NT2/D1 (cell line): ENCODE data around the gene THSD7A.

Experiments
- DNase-seq: peaks from one replicate; pipeline ENCODE4 v3.0.0-alpha.2; 2011; ENCODE audit warnings: low read depth, low spot score
- H3K27me3 ChIP-seq: 2 replicates; pipeline ENCODE4 v1.6.0; 2011; ENCODE audit warnings: mild to moderate bottlenecking; ENCODE audit not compliant: insufficient read length, insufficient read depth
- H3K36me3 ChIP-seq: 2 replicates; pipeline ENCODE4 v1.6.1; 2011; ENCODE audit warnings: mild to moderate bottlenecking, low read length, mixed read lengths; ENCODE audit not compliant: insufficient read depth, insufficient read length
- H3K4me1 ChIP-seq: 2 replicates; pipeline ENCODE4 v1.5.1; 2011; ENCODE audit not compliant: insufficient read depth, insufficient read length
- H3K4me3 ChIP-seq: 2 replicates; pipeline ENCODE4 v1.5.1; 2011; ENCODE audit warnings: low read depth; ENCODE audit not compliant: insufficient read length
- H3K9ac ChIP-seq: 2 replicates; pipeline ENCODE4 v1.6.0; 2011; ENCODE audit warnings: low read depth; ENCODE audit not compliant: insufficient read length
- H3K9me3 ChIP-seq: 2 replicates; pipeline ENCODE4 v1.5.1; 2011; ENCODE audit warnings: mild to moderate bottlenecking, low read length; ENCODE audit not compliant: insufficient read depth
- SUZ12 ChIP-seq: IDR thresholded peaks from 2 replicates; pipeline ENCODE4 v1.6.1; 2011; ENCODE audit not compliant: insufficient read length, insufficient read depth; ENCODE audit errors: extremely low read depth
- YY1 ChIP-seq: IDR thresholded peaks from 2 replicates; pipeline ENCODE4 v1.6.1; 2011; ENCODE audit not compliant: insufficient read length, insufficient read depth
- ZNF274 ChIP-seq: IDR thresholded peaks from 2 replicates; pipeline ENCODE4 v1.6.1; 2011; ENCODE audit warnings: mild to moderate bottlenecking, low read depth, low read length

THSD7A gene

DNA sequence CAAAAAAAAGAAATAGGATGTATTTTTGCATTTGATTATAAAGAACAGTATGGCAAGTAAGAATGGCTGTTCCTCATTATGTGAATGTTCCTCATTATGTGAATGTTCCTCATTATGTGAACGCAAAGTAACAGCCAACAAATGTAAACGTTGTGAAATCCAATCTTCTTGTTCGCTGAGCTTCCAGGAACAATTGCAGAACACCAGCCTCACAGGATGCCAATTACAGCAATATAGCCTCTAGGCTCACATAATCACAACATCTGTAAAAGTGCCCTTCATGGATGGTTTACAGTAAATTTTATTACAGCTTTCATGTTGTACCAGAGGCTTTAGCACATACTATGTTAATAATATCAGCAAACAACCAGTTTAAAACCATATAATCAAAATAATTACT, 71.6 kb downstream of the THSD7A start:
- Histone ChIP-seq H3K9me3 (no peaks in the 10 kb centered on the region), H3K36me3 (no peaks in the 10 kb centered on the region), H3K4me1 (no peaks in the 10 kb centered on the region), H3K4me3 (no peak overlapping the region), H3K27me3 (no peaks in the 10 kb centered on the region), H3K9ac (no peak overlapping the region)
- TF ChIP-seq SUZ12 (no peak), YY1 (no peak), ZNF274 (no peak)
- no peak for DNase-seq

DNA sequence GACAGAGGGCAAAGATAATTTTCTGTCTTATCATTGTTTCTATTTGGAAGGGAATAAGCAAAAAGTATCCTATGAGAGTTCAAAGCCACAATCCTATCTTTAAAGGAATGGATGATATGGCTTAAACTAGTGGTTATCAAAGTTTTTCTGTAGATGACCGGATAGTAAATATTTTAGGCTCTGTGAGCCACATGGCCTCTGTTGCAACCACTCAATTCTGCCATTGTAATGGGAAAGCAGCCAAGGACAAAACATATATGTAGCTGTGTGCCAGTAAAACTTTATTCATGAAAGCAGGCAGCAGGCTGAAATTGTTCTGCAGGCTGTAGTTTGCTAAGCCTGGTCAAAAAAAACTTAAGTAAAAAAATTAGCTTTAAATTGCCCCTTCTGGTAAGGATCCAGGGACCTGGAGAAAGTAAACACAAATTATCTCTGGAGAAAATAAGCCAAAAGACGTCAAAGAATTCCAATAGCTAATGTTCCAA, 73.3 kb downstream of the THSD7A start:
- Histone ChIP-seq H3K4me1 (no peaks in the 10 kb centered on the region), H3K27me3 (no peaks in the 10 kb centered on the region), H3K9ac (no peak overlapping the region), H3K4me3 (no peak overlapping the region), H3K36me3 (no peaks in the 10 kb centered on the region), H3K9me3 (no peaks in the 10 kb centered on the region)
- TF ChIP-seq ZNF274 (no peak), YY1 (no peak), SUZ12 (no peak)
- no peak for DNase-seq

DNA sequence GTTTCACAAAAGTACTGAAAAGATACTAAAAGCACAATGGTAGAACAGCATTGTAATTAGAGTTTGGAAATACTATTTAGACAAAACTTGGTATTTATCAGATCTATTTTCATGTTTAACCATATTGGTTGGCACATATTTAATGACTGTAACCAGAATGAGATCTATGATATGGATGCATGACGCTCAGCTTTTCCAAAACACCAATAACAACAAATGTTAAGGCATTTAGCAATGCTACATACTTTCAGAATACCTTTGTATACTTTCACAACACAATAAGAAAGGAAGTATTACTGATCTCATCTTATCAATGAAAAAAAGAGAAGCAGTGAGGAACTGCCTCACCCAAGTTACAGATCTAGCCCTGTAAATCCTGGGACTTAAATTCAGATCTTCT, 74.8 kb downstream of the THSD7A start:
- no peak for TF ChIP-seq ZNF274
- TF ChIP-seq SUZ12: no peak
- TF ChIP-seq YY1: no peak
- no peak for DNase-seq

DNA sequence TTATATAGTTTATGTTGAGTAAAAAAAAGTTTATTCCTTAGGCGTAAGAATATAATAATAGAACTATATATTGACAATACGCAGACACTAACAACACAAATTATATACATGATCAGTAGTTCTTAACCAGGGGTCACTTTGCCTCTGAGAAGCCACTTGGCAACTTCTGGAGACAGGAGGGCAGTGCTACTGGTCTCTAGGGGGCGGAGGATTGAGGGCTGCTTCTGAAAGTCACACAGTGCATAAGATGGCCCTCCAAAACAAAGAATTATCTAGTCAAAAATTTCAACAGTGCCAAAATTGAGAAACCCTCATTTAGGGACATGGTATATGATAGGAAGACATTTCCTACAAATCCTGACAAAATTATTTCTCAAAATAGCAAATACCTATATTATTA, 77.1 kb downstream of the THSD7A start:
- Histone ChIP-seq H3K27me3 (no peaks in the 10 kb centered on the region), H3K9ac (no peak overlapping the region), H3K9me3 (no peaks in the 10 kb centered on the region), H3K4me3 (no peak overlapping the region), H3K4me1 (no peaks in the 10 kb centered on the region), H3K36me3 (no peaks in the 10 kb centered on the region)
- DNase-seq: no peak
- TF ChIP-seq SUZ12: no peak
- TF ChIP-seq ZNF274: no peak
- no peak for TF ChIP-seq YY1

More for the DNA sequence above, 74.8 kb downstream of the THSD7A start:
- no peaks in the 10 kb centered on the region for H3K4me1 ChIP-seq
- H3K27me3 ChIP-seq: no peaks in the 10 kb centered on the region
- no peaks in the 10 kb centered on the region for H3K9me3 ChIP-seq
- no peak overlapping the region for H3K4me3 ChIP-seq
- H3K9ac ChIP-seq: no peak overlapping the region
- H3K36me3 ChIP-seq: no peaks in the 10 kb centered on the region

DNA sequence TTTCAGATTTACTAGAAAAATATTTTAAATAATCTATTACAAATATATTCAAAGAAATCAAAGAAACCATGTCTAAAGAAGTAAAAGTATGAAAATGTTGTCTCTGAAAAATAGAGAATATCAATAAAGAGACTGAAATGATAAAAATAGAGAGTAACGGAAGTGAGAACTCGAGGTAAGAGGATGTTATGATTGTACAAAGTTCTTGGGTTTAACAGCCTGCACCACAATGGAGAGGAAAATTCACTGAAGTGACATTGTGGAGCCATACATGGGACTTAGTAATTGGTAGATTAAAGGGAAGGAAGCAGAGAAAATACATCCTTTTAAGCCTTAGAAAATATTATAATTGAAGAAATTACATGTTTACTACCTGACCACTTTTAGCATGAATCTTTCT, 77.9 kb downstream of the THSD7A start:
- no peaks in the 10 kb centered on the region for H3K9me3 ChIP-seq
- H3K4me1 ChIP-seq: no peaks in the 10 kb centered on the region
- TF ChIP-seq YY1: no peak
- no peak for TF ChIP-seq ZNF274
- TF ChIP-seq SUZ12: no peak
- H3K27me3 ChIP-seq: no peaks in the 10 kb centered on the region
- DNase-seq: no peak
- no peak overlapping the region for H3K4me3 ChIP-seq
- no peaks in the 10 kb centered on the region for H3K36me3 ChIP-seq
- H3K9ac ChIP-seq: no peak overlapping the region

DNA sequence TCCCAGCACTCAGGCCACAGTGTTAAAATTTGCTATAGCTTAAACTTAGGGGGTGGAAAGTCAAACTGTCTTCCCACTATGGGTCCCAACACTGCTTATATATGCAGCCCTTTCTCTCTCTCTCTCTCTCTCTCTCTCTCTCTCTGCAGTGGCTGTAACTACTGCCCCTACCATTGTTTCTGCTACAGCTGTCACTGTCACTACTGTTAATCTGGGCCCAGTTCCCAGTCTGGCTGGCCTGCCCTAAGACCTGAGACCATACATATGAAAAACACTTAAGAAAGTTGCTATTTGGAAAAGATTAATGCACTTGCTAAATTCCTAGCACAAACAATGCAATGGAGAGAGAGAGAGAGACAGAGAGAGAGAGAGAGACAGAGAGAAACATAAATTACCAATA, 78.6 kb downstream of the THSD7A start:
- Histone ChIP-seq H3K9ac (no peak overlapping the region), H3K27me3 (no peaks in the 10 kb centered on the region), H3K9me3 (no peaks in the 10 kb centered on the region), H3K4me1 (no peaks in the 10 kb centered on the region), H3K4me3 (no peak overlapping the region), H3K36me3 (no peaks in the 10 kb centered on the region)
- TF ChIP-seq YY1: no peak
- TF ChIP-seq SUZ12: no peak
- no peak for TF ChIP-seq ZNF274
- DNase-seq: no peak

DNA sequence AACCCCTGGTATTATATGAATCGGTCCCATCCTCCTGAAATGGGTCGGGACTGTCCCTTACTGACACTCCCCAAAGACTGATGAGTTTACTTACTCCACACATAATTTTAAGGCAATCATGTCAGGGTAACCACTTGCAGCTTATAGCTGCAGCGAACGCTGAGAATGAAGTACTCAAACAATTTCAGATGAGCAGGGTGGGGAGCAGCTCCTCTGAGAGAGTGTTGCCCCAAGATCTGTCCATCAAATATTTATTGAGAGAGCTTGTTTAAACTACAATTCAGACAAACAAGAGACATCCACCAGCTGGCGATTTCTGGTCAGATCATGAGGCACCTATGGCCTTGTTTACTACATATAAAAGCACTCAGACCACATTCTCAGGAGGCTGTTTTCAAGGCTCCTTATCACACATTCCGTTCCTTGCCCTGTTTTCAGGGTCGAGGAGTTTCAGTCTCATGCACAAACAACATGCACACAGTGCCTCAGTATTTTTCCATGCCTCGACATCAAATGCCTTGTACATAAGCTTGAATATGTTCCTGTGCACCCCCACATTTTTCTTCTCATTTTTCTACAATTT, 80.1 kb downstream of the THSD7A start:
- H3K4me3 ChIP-seq: no peak overlapping the region
- no peaks in the 10 kb centered on the region for H3K4me1 ChIP-seq
- TF ChIP-seq YY1 (no peak), SUZ12 (no peak), ZNF274 (no peak)

More for the DNA sequence above, 80.1 kb downstream of the THSD7A start:
- no peak for DNase-seq
- H3K9ac ChIP-seq: no peak overlapping the region
- no peaks in the 10 kb centered on the region for H3K36me3 ChIP-seq
- H3K9me3 ChIP-seq: no peaks in the 10 kb centered on the region
- no peaks in the 10 kb centered on the region for H3K27me3 ChIP-seq
